ENCODE measurements around the gene CKS1B. TPM values are rescaled to one million over a fixed set of nuclear protein-coding genes. Genes with fewer than 3 reads are reported as not detected.

The CKS1B gene
- total RNA-seq (2022; extraction: Qiagen RNA extraction; ENCODE audit: low read depth): 325 to 385 TPM (median 338 TPM) in 5 replicates

DNA sequence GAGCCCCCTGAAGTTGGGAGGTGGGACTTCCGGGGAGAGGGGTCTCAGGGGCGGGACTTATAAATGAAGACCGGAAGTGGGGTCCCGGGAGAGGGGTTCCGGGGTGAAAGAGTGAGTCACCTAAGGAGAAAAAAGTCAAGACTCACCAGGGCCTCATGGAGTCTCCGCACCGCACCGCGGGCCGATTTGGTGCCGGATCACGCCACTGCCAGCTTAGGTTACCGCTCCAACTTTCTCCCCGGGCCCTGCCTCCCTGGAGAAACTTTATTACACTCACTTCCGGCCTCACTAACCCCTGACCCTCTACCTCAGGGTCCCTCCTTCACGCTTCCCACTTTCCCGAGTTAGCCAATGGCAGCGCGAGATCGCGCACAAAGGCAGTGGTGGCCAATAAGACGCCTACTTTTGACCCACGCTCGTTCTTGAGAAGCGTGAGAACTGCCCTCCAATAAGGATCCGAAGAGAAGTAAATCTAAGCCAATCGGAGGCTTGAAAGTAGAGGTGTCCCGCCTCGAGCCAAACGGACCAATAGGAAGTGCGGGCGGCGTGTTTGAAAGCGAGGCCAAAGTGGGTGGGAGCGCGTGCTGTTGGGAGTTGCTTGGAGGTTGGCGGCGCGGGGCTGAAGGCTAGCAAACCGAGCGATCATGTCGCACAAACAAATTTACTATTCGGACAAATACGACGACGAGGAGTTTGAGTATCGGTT is at the start of gene CKS1B:
TSS of gene CKS1B (plus strand) at position 580 of the 706 bp plus-strand sequence. CDS start at position 645, 65 bp downstream.

DNA sequence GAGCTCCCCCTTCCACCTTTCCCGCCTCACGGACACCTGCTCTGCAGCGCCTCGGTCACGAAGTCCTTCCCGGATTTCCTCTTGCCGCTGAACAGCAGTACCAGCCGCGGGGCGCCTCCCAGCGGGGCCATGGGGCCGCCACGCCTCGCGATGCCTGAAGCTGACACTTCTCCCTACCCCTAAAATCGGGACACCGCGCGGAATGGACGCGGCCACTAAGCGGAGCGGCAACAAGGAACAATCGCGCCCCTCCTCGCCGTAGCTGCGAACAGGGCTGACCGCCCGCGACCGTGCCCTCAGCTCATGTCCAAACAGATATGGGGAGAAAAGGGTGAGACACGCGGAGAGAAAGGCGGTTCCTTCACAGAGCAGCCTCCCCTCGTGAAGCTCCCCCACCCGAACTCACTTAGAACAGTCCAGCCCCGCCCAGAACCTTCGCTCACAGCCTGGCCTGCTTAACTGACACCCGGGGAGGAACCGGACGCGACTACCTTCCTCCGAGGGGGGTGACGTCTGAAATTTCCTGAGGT is 37.9 kb upstream of the CKS1B start, which contains the start of gene PMVK:
TSS of gene PMVK (minus strand) at position 165 of the 530 bp plus-strand sequence. CDS start at position 131, 34 bp downstream.

DNA sequence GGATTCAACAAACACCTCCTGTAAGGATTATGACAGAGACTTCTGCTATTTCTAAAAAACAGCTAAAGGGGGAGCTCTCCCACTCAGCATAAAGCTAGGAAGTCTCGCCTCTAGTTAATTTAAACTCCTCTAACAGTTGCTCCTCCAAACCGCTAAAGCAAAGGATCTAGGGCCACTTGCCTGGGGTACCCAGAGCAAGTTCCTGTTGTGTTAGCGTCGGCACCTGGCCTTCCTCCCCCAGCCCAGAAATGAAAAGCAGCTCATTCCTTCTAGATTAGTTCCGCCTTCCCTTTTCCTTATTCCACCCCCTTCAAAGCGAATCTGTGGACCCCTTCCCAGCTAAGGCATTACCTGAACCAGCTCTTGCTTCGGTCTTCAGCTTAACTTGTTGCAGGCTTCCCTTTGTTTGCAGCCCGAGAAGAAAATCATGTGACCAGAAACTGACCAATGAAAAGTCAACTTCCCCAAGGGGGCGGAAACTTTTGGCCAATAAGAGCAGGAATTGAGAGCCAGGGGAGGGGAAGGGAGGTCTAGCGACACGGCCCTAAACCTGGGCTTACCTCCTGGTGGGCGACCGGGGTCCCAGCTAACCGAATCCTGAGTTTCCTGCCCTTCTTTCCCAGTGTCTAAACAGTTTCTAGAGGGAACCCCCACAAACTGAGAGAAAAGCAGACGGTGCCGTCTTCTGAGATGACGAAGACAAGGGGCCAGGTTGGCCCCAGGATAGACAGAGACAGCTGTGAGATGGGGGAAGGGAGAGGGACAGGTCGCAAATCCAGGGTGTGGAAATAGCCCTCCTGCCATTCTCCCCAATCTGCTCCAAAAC is 18.6 kb upstream of the CKS1B start, which contains the start of gene PBXIP1:
TSS of gene PBXIP1 (minus strand) at position 382 of the 826 bp plus-strand sequence. CDS start 2,378 bp downstream, outside the sequence.

DNA sequence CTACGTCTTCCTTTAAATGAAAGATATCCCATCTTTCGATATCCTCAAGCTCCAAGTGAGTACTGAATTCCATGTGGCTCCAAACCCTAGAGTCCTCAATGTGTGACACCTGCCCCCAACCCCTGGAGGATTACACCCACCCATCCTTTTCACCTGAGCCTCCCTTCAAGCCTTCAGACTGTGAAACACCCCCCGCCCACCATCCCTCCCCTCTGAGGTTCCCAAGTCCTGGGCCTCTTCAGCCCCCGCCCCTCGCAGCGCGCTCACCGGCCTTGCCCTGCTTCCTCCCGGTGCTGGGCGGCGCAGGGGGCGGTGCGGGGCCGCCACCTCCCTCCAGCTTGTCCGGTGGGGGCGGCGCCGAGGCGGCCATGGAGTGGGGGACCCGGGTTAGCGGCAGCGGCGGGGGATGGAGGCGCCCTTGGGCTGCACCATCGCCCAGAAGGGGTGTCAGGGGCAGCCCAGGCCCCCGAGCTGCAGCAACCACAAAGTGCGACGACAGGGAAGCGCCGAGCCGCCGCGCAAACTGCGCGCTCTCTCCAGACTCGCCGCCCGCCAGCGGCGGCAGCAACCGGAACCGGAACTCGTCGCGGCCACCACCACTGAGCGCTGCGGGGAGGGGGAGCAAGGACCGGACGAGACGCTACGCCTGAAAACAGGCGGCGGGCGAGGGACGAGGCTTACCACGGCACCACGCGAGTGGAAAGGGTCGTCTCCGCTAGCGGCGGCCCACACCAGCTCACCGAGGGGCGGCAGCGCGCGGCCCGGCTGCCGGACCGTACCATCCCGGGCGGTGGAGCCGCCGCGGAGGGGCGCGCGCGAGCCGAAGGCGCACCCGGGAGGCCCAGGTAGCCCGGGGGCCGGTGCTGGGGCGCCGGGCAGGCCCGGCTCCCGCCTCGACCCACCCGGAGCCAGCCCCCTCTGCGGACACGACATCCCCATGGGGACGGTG is 13.0 kb upstream of the CKS1B start, which contains the start of gene PYGO2:
TSS of gene PYGO2 (minus strand) at position 576 of the 949 bp plus-strand sequence. CDS start at position 370, 206 bp downstream.

DNA sequence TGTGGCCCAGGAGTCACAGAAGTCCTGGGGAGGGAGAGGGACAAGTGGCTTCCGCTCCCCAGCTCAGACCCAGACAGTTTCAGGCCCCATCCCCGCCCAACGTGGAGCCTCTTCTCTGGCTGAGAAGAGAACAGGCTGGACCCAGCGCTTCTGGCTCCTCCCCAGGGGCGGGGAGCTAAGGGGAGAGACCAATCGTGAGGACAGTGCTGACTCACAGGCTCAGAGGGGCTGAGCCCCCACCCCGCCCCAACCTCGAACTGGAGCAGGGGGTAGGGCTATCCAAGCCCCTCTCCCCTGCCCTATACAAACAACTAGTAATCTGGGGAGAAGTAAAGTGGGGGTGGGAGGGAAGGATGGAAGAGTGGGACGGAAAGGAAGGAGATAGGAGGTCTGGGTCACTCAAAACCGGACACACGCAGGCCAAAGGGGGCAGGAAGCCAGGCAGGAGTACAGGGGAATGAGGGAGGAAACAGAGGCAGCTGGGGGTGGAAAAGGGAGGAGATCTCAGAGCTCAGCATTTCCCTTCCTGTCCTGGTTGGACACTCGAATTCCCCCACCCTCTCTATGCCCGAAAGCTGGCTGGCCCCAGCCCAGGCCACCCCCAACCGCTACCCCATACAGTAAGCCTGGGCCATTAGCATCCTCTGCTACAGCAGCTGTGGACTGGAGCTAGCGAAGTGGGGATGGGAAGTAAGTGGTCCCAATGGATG is 3.7 kb upstream of the CKS1B start, which contains the start of gene SHC1:
TSS of gene SHC1 (minus strand) at position 117 of the 710 bp plus-strand sequence. CDS start 221 bp downstream, outside the sequence.

DNA sequence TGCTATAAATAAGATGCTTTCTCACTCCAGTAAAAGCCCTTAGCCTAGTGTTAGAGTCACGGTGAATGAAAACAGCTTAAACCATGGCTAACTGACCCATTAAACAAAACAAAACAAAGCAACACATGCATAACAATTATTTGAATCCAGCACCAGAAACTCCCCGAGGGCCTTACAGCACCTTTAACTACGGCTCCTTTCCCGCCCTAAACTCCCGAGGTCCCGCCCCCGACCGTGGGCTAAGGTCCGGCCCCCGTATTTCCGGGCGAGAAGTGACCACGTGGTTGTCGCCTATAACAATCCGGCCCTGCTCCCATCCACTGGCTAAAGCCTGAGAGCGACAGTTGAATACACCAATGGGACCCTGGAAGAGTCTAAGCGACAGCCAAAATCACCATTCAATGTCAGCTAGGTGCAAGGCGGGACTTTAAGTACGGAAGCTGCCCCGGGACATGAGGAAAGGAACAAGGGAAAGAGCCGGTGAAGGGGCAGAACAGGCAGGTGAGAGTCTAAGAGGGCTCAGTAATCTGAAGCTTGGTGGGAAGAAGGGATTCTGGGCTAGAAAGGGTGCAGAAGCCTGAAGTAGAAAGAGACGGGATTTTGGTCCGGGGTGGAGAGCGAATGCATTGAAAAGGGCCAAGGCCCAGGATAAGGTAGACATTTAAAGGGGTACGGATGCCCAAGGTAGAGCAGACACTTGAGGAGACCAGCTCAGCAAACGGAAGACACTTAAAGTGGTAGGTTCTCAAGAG is 8.6 kb downstream of the CKS1B start, which contains the start of gene FLAD1:
TSS of gene FLAD1 (plus strand) at position 448 of the 752 bp plus-strand sequence. CDS start 351 bp downstream, outside the sequence.

DNA sequence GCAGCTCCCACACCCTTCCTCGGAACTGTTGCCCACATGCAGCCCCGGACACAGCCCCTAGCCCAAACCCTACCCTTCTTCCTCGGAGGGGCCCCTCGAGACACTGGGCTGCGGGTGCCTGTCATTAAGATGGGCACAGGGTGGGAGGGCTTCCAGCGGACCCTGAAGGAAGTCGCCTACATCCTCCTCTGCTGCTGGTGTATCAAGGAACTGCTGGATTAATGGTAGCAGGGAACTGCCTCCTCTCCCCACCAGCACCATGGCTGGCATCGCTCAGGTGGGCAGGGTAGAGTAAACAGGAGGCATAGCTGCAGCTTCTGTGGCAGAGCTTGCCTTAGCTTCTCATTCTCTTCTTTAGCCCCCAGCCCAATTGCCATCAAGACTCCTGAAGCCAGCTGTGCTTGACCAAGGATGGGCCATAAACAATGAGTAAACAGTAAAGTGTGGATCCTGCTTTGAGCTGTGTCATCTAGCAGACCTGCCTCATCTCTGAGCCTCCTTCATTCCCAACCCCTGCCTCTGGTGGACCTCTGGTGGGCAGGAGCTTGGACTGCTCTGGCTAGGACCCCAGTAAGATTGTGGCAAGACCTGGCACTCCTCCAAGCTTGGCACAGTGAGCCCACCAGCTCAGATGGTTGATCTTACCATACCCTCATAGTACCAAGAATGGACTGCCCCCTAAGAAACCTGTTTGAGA is 19.2 kb downstream of the CKS1B start, which contains the start of gene LENEP:
TSS of gene LENEP (plus strand) at position 15 of the 697 bp plus-strand sequence. CDS start at position 37, 22 bp downstream.

DNA sequence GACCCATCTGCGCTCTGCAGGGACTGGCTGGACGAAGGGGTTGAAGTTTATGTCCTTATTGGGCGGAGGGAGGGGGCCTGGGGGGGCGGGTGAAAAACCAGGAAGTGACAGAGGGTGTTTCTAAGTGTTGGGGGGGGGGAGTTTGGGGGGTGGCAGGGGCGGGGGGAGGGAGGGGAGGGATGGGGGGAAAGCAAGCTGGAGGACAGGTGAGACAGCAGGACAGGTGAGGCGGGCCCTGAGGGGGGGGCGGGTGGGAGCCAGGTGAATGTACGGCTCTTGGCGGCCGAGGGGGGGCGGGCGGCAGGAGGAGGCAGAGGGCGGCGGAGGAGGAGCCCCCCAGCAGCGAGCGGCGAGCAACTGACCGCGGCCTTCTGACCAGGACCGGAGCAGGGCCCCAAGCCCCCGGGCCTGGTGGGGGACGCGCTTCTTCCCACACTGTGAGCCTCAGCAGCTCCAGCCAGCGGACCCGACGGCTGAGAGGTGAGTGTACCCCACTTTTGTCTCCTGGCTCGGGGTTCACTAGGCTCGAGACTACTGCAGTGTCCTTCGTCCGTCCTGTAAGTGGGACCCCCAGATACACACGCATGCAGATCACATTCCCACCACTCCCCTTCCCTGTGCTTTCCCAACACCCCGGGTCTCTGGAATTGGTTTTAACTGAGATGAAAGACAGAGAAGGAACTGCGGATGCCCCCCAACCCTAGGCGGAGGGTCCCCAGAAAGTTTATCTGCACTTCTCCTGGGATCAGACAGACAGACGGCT is 28.2 kb downstream of the CKS1B start, which contains the start of gene ZBTB7B:
TSS of gene ZBTB7B (plus strand) at position 339 of the 763 bp plus-strand sequence. CDS start 11,859 bp downstream, outside the sequence.

Other genes with a start within 250 kb of the CKS1B start
- gene KCNN3, start 104.4 kb upstream of the CKS1B start, total RNA-seq (2022; extraction: Qiagen RNA extraction; ENCODE audit: low read depth): 0.02 to 0.08 TPM (median 0.06 TPM) in 5 replicates
- gene PMVK, start 38.0 kb upstream of the CKS1B start, total RNA-seq (2022; extraction: Qiagen RNA extraction; ENCODE audit: low read depth): 34.6 to 44.3 TPM (median 42.0 TPM) in 5 replicates
- 11.8 to 16.5 TPM (median 14.4 TPM) in 5 replicates for gene PBXIP1, start 18.6 kb upstream of the CKS1B start, total RNA-seq (2022; extraction: Qiagen RNA extraction; ENCODE audit: low read depth)
- gene PYGO2, start 12.9 kb upstream of the CKS1B start, total RNA-seq (2022; extraction: Qiagen RNA extraction; ENCODE audit: low read depth): 19.5 to 24.1 TPM (median 22.6 TPM) in 5 replicates
- gene SHC1, start 3.9 kb upstream of the CKS1B start, total RNA-seq (2022; extraction: Qiagen RNA extraction; ENCODE audit: low read depth): 128 to 150 TPM (median 144 TPM) in 5 replicates
- gene FLAD1, start 8.7 kb downstream of the CKS1B start, total RNA-seq (2022; extraction: Qiagen RNA extraction; ENCODE audit: low read depth): 33.1 to 53.6 TPM (median 42.5 TPM) in 5 replicates
- gene LENEP, start 18.9 kb downstream of the CKS1B start, total RNA-seq (2022; extraction: Qiagen RNA extraction; ENCODE audit: low read depth): not detected in 5 replicates
- 18.9 to 28.7 TPM (median 22.3 TPM) in 5 replicates for gene ZBTB7B, start 28.1 kb downstream of the CKS1B start, total RNA-seq (2022; extraction: Qiagen RNA extraction; ENCODE audit: low read depth)
- gene DCST2, start 59.1 kb downstream of the CKS1B start, total RNA-seq (2022; extraction: Qiagen RNA extraction; ENCODE audit: low read depth): 0.08 to 0.67 TPM (median 0.45 TPM) in 5 replicates
- not detected in 5 replicates for gene DCST1, start 59.1 kb downstream of the CKS1B start, total RNA-seq (2022; extraction: Qiagen RNA extraction; ENCODE audit: low read depth)
- gene ADAM15, start 76.6 kb downstream of the CKS1B start, total RNA-seq (2022; extraction: Qiagen RNA extraction; ENCODE audit: low read depth): 52.7 to 85.0 TPM (median 72.2 TPM) in 5 replicates
- gene EFNA4, start 89.1 kb downstream of the CKS1B start, total RNA-seq (2022; extraction: Qiagen RNA extraction; ENCODE audit: low read depth): 7.2 to 9.3 TPM (median 7.9 TPM) in 5 replicates
- 3.0 to 5.4 TPM (median 3.9 TPM) in 5 replicates for gene EFNA3, start 104.2 kb downstream of the CKS1B start, total RNA-seq (2022; extraction: Qiagen RNA extraction; ENCODE audit: low read depth)
- gene EFNA1, start 153.2 kb downstream of the CKS1B start, total RNA-seq (2022; extraction: Qiagen RNA extraction; ENCODE audit: low read depth): 34.4 to 48.7 TPM (median 37.8 TPM) in 5 replicates
- gene SLC50A1, start 161.2 kb downstream of the CKS1B start, total RNA-seq (2022; extraction: Qiagen RNA extraction; ENCODE audit: low read depth): 33.6 to 37.6 TPM (median 35.3 TPM) in 5 replicates
- 64.1 to 107 TPM (median 94.9 TPM) in 5 replicates for gene DPM3, start 165.8 kb downstream of the CKS1B start, total RNA-seq (2022; extraction: Qiagen RNA extraction; ENCODE audit: low read depth)
- gene KRTCAP2, start 198.6 kb downstream of the CKS1B start, total RNA-seq (2022; extraction: Qiagen RNA extraction; ENCODE audit: low read depth): 193 to 252 TPM (median 242 TPM) in 5 replicates
- 1.1 to 2.2 TPM (median 1.4 TPM) in 5 replicates for gene TRIM46, start 199.2 kb downstream of the CKS1B start, total RNA-seq (2022; extraction: Qiagen RNA extraction; ENCODE audit: low read depth)
- 5.5 to 10.3 TPM (median 7.8 TPM) in 5 replicates for gene THBS3, start 233.2 kb downstream of the CKS1B start, total RNA-seq (2022; extraction: Qiagen RNA extraction; ENCODE audit: low read depth)
- gene MTX1, start 234.0 kb downstream of the CKS1B start, total RNA-seq (2022; extraction: Qiagen RNA extraction; ENCODE audit: low read depth): 61.2 to 76.7 TPM (median 74.1 TPM) in 5 replicates